H1 (cell line): ENCODE measurements around the gene NUB1. TPM values are rescaled to one million over a fixed set of nuclear protein-coding genes. Genes with fewer than 3 reads are reported as not detected.

Experiments used
- BCL11A ChIP-seq, 2 experiments: IDR thresholded peaks; one replicate each; pipeline ENCODE4 v1.6.1; 2011; ENCODE audit warnings: low read depth in 2 of 2, low read length in 2 of 2, mild to moderate bottlenecking in 2 of 2
- BRCA1 ChIP-seq: IDR thresholded peaks from 2 replicates; pipeline ENCODE4 v1.6.1; 2012; ENCODE audit warnings: low read depth, low read length, improper control_type of control experiment
- CHD7 ChIP-seq: fragments of 300-600 bp; sonication (generic); IDR thresholded peaks from 2 replicates; pipeline ENCODE4 v1.7.1; 2012; ENCODE audit warnings: low read length, moderate library complexity, mild to moderate bottlenecking, inconsistent platforms; ENCODE audit not compliant: insufficient replicate concordance
- RXRA ChIP-seq: IDR thresholded peaks from 2 replicates; pipeline ENCODE4 v1.6.1; 2011; ENCODE audit warnings: low read depth, mild to moderate bottlenecking, low read length, moderate library complexity; ENCODE audit not compliant: insufficient read depth
- ZNF274 ChIP-seq: IDR thresholded peaks from 2 replicates; pipeline ENCODE4 v1.7.0; 2012; ENCODE audit warnings: low read length, borderline replicate concordance; ENCODE audit errors: extremely low read depth
- polyA plus RNA-seq, 7 experiments: library from polyadenylated mRNA; depleted of rRNA in 3 of 7; stranded (reverse) in 5 of 7; unstranded in 2 of 7; fragments of >200 nt in 5 of 7; fragments of 200-250 nt in 2 of 7; gene quantifications; 1 replicate in 5 of 7; 2 replicates in 1 of 7; 4 replicates in 1 of 7; pipeline versions ENCODE4 v1.2.1 to v1.2.3, GENCODE V29; 2011 to 2013; ENCODE audit warnings: missing spikeins in 2 of 7, mixed read lengths in 2 of 7
- total RNA-seq: library from RNA; stranded (reverse); fragmentation: NEBNext Ultra II Directional; extraction: Animal tissue kit (Norgen Biotek cat#: 25700); gene quantifications from 2 replicates; pipeline ENCODE4 v1.2.1, GENCODE V29; 2021

NUB1 gene
- total and polyA plus RNA-seq, 2 of the 8 experiments (the other 6 are each of a cell fraction or from before 2014, with no cell fraction given) = 22.1 to 43.5 TPM

- TF ChIP-seq CHD7 (no peak), RXRA (no peak), BCL11A (IDR thresholded peaks at IDR 0.05; ENCODE audit: low read depth in 2 of 2, low read length in 2 of 2) (no peak), ZNF274 (no peak), BRCA1 (no peak)
Observed at GRCh38 chr7:151314401-151314800, 27.2 kb upstream of the NUB1 start (continued).
